HG02759 (cell line): ENCODE measurements around the gene CYLD.

Experiments used
- ATAC-seq: cut with Tn5 transposase; IDR thresholded peaks from one replicate; pipeline ENCODE4 v1.9.1; 2021; ENCODE audit warnings: mild to moderate bottlenecking, moderate library complexity; ENCODE audit not compliant: unreplicated experiment

The CYLD gene

GRCh38 chr16:50776037-50776436, 34.2 kb downstream of the CYLD start:
- ATAC-seq = no peak

GRCh38 chr16:50778284-50779163, 36.6 kb downstream of the CYLD start:
- no peak for ATAC-seq

- ATAC-seq = no peak
Observed at GRCh38 chr16:50781043-50781442, 39.2 kb downstream of the CYLD start.

- ATAC-seq = no peak
Observed at GRCh38 chr16:50781518-50781917, 39.6 kb downstream of the CYLD start.

- no peak for ATAC-seq
Observed at GRCh38 chr16:50789757-50790156, 47.9 kb downstream of the CYLD start.

- no peak for ATAC-seq
Observed at GRCh38 chr16:50791522-50791921, 49.6 kb downstream of the CYLD start.

GRCh38 chr16:50796829-50797228, 54.9 kb downstream of the CYLD start:
- ATAC-seq = no peak

- no peak for ATAC-seq
Observed at GRCh38 chr16:50797456-50797855, 55.6 kb downstream of the CYLD start.

- ATAC-seq = no peak
Observed at GRCh38 chr16:50800074-50800473, 58.2 kb downstream of the CYLD start.

- ATAC-seq = no peak
Observed at GRCh38 chr16:50801036-50801435, 59.1 kb downstream of the CYLD start.

- ATAC-seq = no peak
Observed at GRCh38 chr16:50802000-50802399, 60.1 kb downstream of the CYLD start.

GRCh38 chr16:50802961-50803360, 61.1 kb downstream of the CYLD start:
- ATAC-seq = no peak

- no peak for ATAC-seq
Observed at GRCh38 chr16:50804290-50804907, 62.5 kb downstream of the CYLD start.

- peak; percentile 87 for ATAC-seq
Observed at GRCh38 chr16:50806099-50807062, 64.5 kb downstream of the CYLD start.

GRCh38 chr16:50808929-50809538, 67.1 kb downstream of the CYLD start:
- no peak for ATAC-seq

- peak; percentile 40 for ATAC-seq
Observed at GRCh38 chr16:50809561-50809960, 67.7 kb downstream of the CYLD start.

- no peak for ATAC-seq
Observed at GRCh38 chr16:50810241-50810965, 68.5 kb downstream of the CYLD start.

GRCh38 chr16:50812046-50812445, 70.2 kb downstream of the CYLD start:
- no peak for ATAC-seq

- no peak for ATAC-seq
Observed at GRCh38 chr16:50812876-50813466, 71.1 kb downstream of the CYLD start.

- no peak for ATAC-seq
Observed at GRCh38 chr16:50814052-50814451, 72.2 kb downstream of the CYLD start.
